GM21576 (cell line): Measurements from ENCODE around the gene ISYNA1.
A peak's percentile ranks its signal among the peaks of the same experiment; 100 is the strongest.

ENCODE experiments used
- ATAC-seq: cut with Tn5 transposase; IDR thresholded peaks from one replicate; pipeline ENCODE4 v1.9.1; 2021; ENCODE audit warnings: mild to moderate bottlenecking, moderate library complexity; ENCODE audit not compliant: unreplicated experiment

Gene ISYNA1

DNA sequence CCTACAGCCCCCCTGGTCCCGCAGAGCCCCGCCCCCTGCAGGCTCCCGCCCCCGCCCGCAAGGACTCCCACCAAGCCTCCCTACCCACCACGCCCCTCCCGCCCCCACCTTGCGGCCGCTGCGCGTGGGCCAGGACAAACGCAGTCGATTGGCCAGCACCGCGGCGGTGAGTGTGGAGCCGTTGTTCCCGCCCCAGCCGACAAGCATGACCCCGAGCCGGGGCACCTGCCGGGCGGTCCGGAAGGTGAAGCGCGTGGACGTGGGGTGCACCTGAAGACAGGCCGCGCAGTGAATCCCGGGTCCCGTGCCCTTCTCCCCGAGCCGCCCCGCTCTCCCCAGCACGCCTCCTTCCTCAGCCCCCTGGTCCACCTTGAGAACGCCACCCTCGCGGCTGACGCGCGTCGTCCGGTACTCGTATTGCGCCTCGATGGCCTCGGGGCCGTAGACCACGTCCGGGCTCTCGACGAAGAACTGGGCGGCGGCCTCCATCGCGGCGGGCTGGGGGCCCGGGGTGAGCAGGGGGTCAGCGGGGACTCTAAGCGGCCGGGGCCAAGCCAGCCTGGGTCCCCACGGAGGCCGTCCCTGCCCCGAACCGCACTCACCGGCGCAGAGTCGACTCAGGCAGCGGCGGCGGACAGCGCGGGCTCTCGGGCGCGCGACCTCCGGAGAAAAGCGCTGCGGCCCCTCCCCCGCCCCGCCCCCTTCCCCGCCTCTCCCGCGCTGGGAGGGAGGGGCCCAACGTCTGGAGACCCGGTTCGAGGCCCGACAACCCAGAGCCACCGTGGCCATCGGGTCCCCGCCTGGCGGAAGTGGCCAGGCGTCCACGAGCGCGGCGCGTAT lies at the start of gene ISYNA1:
Gene ISYNA1 (minus strand): TSS at position 643 of the 840 bp plus-strand sequence. CDS start 154 bp downstream, at position 489.
- ATAC-seq, result no peak

DNA sequence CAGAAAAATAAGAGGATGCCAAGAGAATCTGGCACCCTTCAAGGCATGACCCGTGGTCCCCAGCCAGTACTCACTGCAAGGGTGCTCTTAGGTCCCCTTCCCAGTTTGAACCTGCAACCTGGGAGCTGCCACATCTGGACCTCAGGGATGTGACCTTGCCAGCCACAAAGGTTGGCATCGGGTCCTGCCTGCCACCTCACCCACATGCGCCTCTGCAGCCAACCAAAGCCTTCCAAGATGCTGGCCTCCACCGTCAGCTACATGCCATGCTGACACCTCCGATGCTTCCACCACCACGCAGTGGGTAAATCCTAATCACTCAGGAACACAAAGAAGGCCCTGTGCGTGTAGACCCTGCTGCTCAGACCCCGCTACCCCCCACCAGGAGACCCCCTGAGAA lies 48.8 kb upstream of the ISYNA1 start:
- ATAC-seq, result no peak

DNA sequence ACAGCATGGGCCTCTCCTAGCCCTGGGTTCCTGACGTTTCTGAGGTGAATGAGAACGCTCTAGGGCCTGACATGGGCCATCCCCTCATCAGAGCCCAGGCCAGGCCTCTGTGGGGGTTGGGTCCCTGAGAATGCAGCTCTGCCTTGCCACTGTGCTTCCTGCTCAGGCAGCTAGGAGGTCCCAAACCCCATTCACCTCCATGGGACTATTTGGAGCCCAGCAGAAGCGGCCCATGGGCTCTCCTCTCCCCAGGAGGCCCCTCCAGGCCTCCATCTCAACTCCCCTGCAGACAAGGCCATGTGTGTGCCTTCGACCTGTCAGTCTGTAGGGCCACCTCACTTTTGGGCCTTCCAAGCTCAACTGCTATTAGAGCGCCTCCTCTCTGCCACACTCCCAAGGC lies 47.1 kb upstream of the ISYNA1 start:
- no peak for ATAC-seq

DNA sequence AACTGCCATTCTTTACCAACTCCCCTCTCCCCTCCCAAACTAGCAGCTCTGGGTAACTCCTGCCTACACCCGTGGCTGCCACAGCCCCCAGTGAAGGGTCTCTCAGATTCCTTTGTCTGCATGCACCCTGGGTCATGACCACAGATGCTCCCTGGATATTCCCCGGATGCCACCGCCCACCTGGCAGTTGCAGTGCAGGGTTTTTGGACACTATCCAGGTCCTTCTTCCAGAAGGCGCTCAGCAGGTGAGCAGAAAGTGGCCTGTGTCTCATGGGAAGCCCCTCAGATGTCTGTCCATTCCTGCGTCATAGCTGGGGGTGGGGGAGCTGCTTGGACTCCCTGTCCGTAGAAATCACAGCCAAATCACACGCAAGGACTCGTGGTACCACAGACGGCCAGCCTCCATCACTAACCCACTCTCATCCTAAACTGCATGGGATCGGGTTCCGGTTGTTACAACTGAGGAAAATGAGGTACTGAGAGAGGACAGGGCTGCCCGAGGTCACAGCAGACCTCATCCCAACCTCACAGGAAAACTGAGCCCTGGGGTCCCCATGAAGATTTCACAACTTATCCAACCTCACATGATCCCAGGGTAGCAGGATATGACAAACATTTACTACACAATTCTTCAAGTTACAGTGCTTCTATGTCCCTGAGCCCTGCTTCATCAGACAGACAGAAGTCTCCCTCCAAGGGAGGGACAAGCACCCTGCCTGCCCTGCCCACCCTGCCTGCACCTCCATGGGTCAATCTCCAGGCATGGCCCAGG lies 45.4 kb upstream of the ISYNA1 start:
- ATAC-seq, result no peak

DNA sequence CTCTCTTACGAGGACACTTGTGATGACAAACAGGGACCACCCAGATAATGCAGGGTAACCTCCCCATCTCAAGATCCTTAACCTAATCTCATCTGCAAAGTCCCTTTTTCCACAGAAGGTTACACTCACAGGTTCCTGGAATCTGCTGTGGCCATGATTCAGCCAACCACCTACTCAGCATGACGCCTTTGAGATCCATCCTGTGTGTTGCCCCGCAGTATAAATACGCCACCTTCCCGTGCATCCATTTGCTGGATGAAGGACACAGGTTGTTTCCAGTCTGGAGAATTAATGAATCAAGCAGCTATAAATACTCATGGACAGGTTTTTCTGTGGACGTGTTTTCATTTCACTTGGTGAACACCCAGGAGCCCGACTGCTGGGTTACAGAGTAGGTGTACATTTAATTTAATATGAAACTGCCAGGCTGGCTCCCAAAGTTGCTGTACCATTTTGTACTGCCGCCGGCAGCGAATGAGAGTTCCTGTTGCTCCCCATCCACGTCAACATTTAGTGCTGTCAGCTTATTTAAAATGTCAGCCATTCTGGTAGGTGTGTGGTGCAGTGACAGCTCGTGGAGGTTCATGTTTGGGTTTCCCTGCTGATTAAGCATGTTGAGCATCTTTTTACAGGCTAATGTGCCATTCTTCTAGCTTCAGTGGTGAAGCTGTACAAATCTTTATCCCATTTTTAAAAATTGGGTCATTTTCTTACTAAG lies 43.7 kb upstream of the ISYNA1 start:
- ATAC-seq, result no peak

DNA sequence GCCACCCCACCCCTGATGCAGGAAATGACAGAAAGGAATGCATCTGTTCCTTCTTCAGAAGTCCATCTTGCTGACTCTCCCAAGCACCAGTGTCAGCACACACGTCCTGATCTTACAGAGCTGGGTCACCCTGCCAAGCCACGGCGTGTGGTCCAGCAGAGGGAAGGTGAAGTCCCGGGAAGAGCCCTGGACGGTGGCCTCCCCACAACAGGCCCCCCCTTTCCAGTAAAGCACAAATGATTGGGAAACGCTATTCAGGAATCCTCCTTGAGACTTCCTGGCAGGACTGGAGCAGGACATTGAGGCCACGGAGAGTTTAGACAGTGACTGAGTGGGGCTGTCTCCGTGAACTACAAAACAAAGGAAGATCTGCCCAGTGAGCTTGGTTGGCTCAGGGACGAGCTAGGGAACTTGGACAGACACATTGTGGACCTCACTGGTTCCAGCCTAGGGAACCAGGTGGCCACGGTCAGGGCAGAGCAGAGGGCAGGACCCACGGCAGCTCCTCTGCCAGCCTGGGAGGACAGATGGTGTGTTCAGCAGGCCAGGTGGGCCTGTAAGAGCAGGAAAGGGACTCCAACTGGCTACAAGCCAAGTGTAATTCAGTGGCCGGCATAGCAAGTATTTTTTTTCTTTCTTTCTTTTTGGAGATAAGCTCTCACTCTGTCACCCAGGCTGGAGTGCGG lies 42.2 kb upstream of the ISYNA1 start:
- no peak for ATAC-seq

DNA sequence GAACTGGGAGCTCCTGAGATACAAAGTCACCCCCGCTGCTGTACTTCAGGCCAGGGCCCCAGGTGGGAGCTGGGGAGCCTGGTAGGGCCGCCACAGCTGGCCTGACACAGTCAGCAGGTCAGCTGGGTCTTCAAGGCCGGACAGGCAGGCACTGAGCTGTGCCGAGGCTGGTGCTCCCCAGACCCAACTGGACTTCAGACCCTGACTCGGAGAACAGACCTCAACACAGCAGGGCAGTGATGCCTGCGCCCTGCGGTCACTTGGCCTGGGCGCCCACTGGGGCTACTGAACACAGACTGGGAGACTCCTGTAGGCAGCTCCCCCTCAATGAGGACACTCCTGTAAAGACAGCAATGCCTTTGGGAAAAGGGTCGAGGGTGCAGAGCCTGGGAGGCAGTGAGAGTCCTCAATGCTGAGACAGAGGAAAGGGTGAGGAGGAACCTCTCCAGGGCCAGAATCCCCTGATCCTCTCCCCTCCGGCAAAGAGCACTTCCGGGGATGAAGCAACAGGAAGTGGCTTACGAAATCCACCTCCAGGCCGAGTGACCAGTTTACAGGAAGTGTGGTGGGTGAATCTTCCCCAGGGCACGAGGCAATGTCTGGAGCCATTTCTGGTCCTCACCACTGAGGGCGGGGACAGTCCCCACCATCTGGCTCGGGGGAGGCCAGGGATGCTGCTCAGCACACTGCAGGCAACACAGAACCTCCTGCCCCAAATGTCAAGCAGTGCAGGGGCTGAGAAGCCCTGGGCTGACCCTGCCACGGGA lies 40.8 kb upstream of the ISYNA1 start:
- ATAC-seq, result peak; percentile 59

DNA sequence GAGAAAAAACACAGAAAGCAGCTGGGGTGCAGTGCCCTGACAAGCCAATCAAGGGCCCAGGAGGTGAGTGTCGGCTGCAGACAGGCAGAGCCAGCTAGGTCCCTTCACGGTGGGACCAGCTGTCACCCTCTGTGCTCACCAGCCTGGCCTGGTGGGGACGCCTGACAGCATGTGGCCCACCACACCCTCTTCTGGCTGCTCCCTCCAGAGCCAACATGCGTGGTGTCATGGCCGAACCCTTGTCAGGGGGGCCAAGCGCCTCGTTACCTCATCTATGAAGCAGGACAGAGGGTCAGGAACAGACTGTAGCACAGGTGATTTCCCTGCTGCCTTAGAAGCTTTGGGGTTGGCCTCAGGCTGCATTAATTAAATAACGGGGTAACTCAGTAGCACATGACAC lies 40.0 kb upstream of the ISYNA1 start:
- no peak for ATAC-seq

DNA sequence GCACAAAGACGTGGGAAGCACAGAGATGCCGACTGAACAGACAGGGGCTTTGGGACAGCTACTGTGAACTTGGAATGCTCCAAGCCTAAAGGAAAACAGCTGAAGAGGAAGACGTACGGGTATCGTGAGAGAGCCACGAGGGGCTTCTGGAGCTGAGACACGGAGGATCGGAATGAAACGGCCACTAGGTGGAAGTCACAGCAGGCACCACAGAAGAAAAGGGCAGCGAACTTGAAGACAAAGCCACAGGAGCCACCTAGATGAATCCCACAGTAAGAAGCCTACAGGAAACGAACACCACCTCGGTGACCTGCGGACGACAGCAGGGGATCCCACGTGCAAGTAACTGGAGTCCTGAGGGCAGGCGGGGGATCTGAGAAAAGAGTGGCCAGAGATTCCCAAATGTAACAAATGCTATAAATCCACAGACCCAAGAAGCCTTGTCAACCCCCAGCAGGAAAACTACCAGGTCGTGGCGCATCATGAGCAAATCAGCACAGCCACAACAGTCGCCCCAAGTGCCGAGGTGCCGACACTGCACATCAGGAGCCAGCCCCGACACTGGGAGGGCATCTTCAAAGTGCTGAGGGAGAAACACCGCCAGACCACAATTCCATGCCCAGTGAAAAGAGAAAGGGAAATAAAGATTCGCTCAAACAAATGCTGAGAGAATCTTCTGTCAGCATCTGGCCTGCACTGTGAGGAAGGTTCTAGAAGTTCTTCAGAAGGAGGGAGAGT lies 39.3 kb upstream of the ISYNA1 start:
- no peak for ATAC-seq

DNA sequence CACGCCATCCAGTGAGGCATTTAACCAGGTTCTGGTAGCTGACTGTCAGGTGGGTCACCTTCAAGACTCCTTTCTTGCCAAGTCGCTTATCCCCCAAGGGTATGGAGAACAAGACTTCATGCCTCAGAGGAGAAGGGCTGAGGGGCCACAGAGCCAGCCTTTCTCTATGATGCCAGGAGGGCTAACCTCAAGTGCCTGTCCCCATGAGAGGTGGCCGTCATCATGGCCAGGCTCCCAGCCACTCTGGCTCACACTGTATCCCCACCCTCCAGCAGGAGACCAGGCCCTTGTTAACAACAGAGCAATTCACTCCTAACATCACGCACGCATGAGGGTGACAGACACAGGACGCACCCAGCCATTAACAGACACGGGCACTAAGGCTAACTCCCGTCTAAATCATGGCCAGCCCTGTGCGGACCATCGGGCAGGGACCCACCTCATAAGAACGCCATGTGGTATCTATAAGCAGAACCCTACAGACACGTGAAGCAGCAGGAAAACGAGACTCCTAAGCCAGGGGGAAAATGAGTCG lies 38.6 kb upstream of the ISYNA1 start:
- ATAC-seq, result no peak

DNA sequence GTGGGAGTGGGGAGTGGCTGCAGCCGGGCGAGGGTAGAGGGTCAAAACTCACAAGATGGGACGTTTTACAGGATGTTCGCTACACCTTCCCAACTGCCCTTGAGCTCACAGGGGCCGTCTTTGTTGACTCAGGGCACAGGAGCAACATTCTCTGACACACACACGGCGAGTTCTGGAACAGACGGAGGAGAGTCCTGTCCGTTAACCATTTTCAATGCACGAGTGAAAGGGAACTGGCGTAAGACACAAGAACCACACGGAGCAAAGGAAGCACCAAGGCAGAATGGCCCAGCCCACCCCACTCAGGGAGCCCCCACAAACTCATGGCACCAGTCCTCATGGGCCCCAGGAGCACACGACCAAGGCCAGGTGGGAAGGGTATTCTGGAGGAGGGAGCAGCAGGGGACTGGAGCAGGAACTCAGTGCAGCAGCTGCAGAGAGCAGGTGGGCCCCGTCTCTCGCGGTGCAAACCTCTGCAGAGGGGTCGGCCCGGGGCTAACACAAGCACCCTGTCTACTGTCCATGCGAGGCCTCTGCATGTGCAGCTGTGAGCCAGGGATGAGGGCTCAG lies 37.9 kb upstream of the ISYNA1 start:
- ATAC-seq, result no peak

DNA sequence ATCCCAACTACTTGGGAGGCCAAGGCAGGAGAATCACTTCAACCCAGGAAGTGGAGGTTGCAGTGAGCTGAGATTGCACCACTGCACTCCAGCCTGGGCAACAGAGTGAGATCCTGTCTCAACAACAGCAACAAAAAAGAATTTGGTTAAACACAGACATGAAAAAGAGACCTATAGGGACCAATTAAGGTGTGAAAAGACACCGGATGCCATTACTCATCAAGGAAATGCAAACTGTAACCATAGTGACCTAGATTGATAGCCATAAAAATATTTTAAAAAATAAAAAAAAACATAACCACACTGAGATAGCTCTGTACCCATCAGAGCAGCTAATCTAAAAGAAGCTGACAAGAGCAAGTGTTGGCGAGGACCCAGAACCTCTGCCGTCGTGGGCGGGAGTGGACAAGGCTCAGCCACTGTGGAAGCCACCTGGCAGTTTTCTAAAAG lies 37.1 kb upstream of the ISYNA1 start:
- ATAC-seq, result no peak

DNA sequence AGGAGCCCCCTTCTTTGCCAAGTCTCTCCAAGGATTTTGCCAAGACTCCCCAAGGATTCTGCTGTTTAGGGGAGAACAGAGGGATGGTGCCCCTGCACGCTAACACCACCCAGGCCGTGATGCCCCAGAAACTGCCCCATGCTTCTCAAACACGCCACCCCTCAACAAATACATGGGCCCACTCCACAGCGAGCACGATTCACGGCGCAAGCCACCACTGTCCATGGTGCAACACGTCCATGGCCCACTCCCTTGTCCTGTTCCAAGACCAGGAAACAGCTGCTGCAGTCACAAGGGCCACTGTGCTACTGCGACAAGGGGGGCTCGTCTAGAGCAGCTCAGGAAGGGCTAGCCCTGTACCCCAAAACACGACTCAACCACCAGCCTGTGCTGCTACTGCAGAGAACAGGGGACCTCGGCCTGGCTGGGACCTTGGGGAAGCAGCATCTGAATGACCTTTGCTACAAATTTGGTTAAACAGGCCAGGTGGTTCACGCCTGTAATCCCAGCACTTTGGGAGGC lies 36.5 kb upstream of the ISYNA1 start:
- no peak for ATAC-seq

DNA sequence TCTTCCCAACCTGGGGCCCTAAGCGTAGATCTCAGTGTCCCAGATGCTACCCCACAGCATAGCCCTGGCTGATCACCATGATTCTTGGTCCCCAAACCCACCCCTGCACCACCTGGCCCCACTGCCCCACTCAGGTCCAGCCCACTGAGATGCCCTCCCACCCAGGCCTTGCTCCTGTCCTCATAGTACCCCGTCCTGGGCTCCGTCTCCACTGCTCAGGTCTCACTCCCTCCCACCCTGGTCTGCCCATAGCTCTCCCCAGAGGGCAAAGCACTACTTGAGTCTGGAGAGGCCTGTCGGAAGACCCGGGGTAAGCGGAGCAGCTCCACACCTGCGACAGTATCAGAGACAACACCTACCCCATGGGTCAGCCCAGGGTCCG lies 35.8 kb upstream of the ISYNA1 start:
- ATAC-seq, result no peak

DNA sequence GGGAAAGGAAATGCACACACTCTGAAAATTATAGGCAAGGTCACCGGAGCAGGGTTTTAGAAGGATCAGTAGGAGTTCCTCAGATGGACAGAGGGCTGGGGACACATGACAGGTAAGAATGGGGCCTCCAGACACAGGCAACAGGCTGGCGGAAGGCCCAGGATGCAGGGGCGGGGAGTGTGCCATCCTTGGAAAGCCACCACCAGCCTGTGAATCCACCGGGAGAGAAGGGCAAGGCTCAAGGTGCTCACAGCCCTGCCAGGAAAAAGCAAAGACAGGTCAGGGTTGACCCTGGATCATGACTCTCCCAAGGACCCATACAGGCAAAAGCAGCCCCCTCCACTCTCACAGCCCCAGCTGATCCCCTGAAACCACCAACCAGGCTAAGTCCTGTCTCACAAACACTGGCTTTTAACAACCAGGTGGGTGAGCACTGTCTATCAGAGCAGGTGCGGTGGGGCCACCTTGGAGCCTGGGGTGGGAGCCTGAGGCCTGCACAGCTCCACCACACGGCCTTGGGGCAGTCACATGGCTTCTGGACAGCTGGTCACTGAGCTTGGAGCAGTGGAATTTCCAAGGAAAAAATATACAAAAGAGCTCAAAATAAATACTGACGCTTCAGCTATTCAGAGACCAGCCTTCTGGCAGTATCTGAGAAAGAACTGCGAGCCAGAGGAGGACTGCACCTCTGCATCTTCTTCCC lies 35.2 kb upstream of the ISYNA1 start:
- no peak for ATAC-seq

DNA sequence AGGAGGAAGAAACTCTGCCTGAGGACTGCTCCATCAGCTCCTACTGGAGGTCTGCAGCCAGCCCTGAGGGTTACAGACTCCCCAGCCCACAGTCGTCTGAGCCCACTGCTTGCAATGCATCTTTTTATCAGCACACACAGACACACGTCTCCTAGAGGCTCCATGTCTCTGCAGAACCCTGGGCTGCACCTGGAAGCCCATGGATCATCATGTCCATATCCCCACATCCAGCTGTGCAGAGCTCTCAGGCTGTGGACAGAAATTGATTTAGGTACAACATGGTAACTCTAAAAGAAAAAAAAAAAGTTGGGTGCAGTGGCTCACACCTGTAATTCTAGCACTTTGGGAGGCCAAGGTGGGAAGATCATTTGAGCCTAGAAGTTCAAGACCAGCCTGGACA lies 32.9 kb upstream of the ISYNA1 start:
- no peak for ATAC-seq

DNA sequence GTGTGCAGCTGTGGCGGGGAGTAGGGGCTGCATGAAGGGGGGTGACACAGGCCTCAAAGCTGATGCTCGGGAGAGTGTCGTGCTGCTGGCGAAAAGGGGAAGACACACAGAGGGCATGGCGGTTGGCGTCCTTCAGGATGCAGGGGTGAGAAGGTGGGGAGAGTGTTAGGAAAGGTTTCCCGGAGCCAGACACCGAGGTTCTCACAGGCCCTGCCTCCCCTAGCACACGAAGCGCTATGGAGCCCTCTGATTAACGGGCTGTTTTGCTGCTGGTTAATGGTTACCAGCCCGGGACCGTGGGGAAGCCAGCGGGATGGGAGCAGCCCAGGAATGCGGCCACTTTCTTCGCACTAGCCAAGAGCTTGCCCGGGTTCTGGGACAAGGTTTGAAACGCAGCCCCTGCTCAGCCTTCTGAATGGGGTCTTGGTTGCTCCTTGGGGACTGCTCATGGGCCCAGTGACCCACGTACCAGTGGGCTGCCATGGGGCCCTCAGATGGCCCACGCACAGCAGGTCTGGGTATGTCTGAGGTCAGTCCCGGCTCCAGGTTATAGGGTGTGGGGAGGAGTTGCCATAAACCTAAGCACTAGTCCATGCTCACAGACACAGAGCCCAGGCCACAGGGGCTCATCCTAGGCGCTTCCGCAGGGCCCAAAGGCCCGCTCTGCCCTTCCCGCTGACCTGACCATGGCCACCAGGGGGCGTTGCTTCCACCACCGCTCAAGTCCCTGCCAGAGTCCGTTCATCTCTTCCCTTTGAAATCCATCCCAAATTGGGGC lies 31.3 kb upstream of the ISYNA1 start:
- no peak for ATAC-seq
